ENCODE data around the gene SPHK1.

- TF ChIP-seq CTCF (IDR thresholded peaks at IDR 0.05) (no peak), EP300 (IDR thresholded peaks at IDR 0.05) (no peak), POLR2A (IDR thresholded peaks at IDR 0.05) (no peak), POLR2AphosphoS5 (IDR thresholded peaks at IDR 0.05) (no peak)
These were observed 43.1 kb upstream of the SPHK1 start for GRCh38 chr17:76341301-76341700.

Measured in sigmoid colon (tissue), 4 donors.